Spleen (tissue), 11 donors: ENCODE measurements around the gene PSMD14. TPM values are rescaled to one million over a fixed set of nuclear protein-coding genes. Genes with fewer than 3 reads are reported as not detected.

ENCODE experiments used
- DNase-seq: peaks from one replicate; pipeline ENCODE4 v3.0.0-alpha.2; 2020
- H3K27ac ChIP-seq, 8 donors: fragments of 200-600 bp; sonication (generic) in 7 of 8; 1 replicate in 4 of 8; 2 replicates in 4 of 8; pipeline versions ENCODE4 v1.5.0 to v1.8.0; 2016 to 2021; ENCODE audit warnings: inconsistent platforms in 4 of 8, mild to moderate bottlenecking in 4 of 8, moderate library complexity in 1 of 8
- H3K27me3 ChIP-seq, 7 donors: fragments of 200-600 bp; sonication (generic) in 6 of 7; replicated peaks in 1 of 7; 1 replicate in 4 of 7; 2 replicates in 3 of 7; pipeline versions ENCODE4 v1.5.0 to v1.8.0; 2016 to 2021; ENCODE audit warnings: inconsistent platforms in 3 of 7, mild to moderate bottlenecking in 1 of 7
- H3K36me3 ChIP-seq, 6 donors: fragments of 200-600 bp; sonication (generic) in 5 of 6; 1 replicate in 4 of 6; 2 replicates in 2 of 6; pipeline versions ENCODE4 v1.5.0 to v1.8.0; 2016 to 2021; ENCODE audit warnings: inconsistent platforms in 2 of 6
- H3K4me1 ChIP-seq, 6 donors: fragments of 200-600 bp; sonication (generic) in 5 of 6; 1 replicate in 3 of 6; 2 replicates in 3 of 6; pipeline versions ENCODE4 v1.5.0 to v1.8.0; 2016 to 2021; ENCODE audit warnings: inconsistent platforms in 3 of 6
- H3K4me3 ChIP-seq, 8 donors: fragments of 200-600 bp; sonication (generic) in 7 of 8; 1 replicate in 4 of 8; 2 replicates in 4 of 8; pipeline versions ENCODE4 v1.5.0 to v1.8.0; 2016 to 2021; ENCODE audit warnings: inconsistent platforms in 4 of 8, mild to moderate bottlenecking in 4 of 8, moderate library complexity in 2 of 8
- H3K9me3 ChIP-seq, 8 donors: fragments of 200-600 bp; sonication (generic) in 7 of 8; 1 replicate in 4 of 8; 2 replicates in 4 of 8; pipeline versions ENCODE4 v1.5.0 to v1.8.0; 2016 to 2021; ENCODE audit warnings: inconsistent platforms in 4 of 8
- CTCF ChIP-seq, 11 experiments: fragments of 200-600 bp in 7 of 11; fragments of 450-650 bp in 4 of 11; sonication (generic) in 4 of 11; IDR thresholded peaks in 8 of 11; conservative IDR thresholded peaks in 3 of 11; 1 replicate in 7 of 11; 2 replicates in 4 of 11; pipeline versions ENCODE4 v1.4.0 to v1.8.0; 2016 to 2021; ENCODE audit warnings: antibody characterized with exemption in 11 of 11, inconsistent platforms in 4 of 11, mild to moderate bottlenecking in 1 of 11
- POLR2A ChIP-seq, 3 donors: fragments of 450-650 bp; IDR thresholded peaks; one replicate each; pipeline ENCODE4 v1.5.1; 2017; ENCODE audit warnings: antibody characterized with exemption in 3 of 3, mild to moderate bottlenecking in 1 of 3
- POLR2AphosphoS5 ChIP-seq, 3 donors: sonication (generic); formaldehyde crosslinking; IDR thresholded peaks; one replicate each; pipeline ENCODE4 v1.5.1; 2017; ENCODE audit warnings: antibody characterized with exemption in 3 of 3
- WGBS, 5 donors: extraction: QIAGEN DNeasy Blood & Tissue Kit in 3 of 5; methylation state at CpG; one replicate each; pipeline versions ENCODE4 v1.1.5 to v1.1.7; 2013 to 2018; 5-methylcytosine and 5-hydroxymethylcytosine counted together
- intact Hi-C: fragments of 100-400 bp; cut with DNase I; formaldehyde crosslinking; loops from one replicate; pipeline ENCODE4 v1.15.0; 2023; ENCODE audit warnings: low total_unique reads
- polyA plus RNA-seq, 3 donors: library from polyadenylated mRNA; stranded (reverse); fragments of 200-250 nt; gene quantifications; one replicate each; pipeline ENCODE4 v1.2.1, GENCODE V29; 2013
- total RNA-seq, 7 donors: library from RNA; depleted of rRNA in 3 of 7; stranded (reverse); fragments of >200 nt in 3 of 7; fragmentation: NEBNext Ultra II Directional in 4 of 7; extraction: Animal tissue kit (Norgen Biotek cat#: 25700) in 4 of 7; gene quantifications; one replicate each; pipeline versions ENCODE4 v1.1.0 to v1.2.1, GENCODE V29; 2016 to 2021
- donor health status: healthy with polysubstance abuse.
- donor health status: DM: no; HTN: no; CAD: no; lungs with moderate emphysema.
- donor health status: DM: no; HTN: no; CAD: no.
- donor health status: Bipolar disorder and iron deficiency.
- donor health status: healthy.
- donor health status: DM: no; HTN: no; CAD: no.
- donor health status: DM: yes; HTN: yes; CAD: no.

Gene PSMD14
- total and polyA plus RNA-seq, 10 donors = 23.5 to 47.7 (median 29.3) TPM

- H3K9me3 ChIP-seq = no peaks in the 10 kb centered on the region
- no peak overlapping the region for H3K4me3 ChIP-seq
- H3K27me3 ChIP-seq = peaks cover 10 to 100% (median 100%) of the 10 kb centered on the region in 7 donors
- no peak overlapping the region for H3K27ac ChIP-seq
- no peaks in the 10 kb centered on the region for H3K36me3 ChIP-seq
- intact Hi-C loops = no loop called here
- DNase-seq = no peak
- peaks cover 5 to 66% (median 42%) of the 10 kb centered on the region in 6 donors for H3K4me1 ChIP-seq
- WGBS, 5 donors = 8 to 29% (median 19%) methylated on average over 2 of the region's 2 CpGs
- no peak for TF ChIP-seq POLR2A (IDR thresholded peaks at IDR 0.05)
- TF ChIP-seq POLR2AphosphoS5 (IDR thresholded peaks at IDR 0.05) = no peak
- no peak for TF ChIP-seq CTCF (IDR thresholded peaks at IDR 0.05 in 8 of 11, conservative IDR thresholded peaks at IDR 0.05 in 3 of 11)
These were observed 113.5 kb downstream of the PSMD14 start for GRCh38 chr2:161421686-161422085.

GRCh38 chr2:161422816-161423403 lies 114.7 kb downstream of the PSMD14 start:
- Histone ChIP-seq H3K27ac (no peak overlapping the region), H3K4me3 (peak overlapping the region in 6 of 8 donors; percentile 19 to 65 (median 32)), H3K4me1 (peaks cover 0 to 66% (median 41%) of the 10 kb centered on the region in 6 donors), H3K36me3 (no peaks in the 10 kb centered on the region), H3K9me3 (no peaks in the 10 kb centered on the region), H3K27me3 (peaks cover 13 to 100% (median 100%) of the 10 kb centered on the region in 7 donors)
- TF ChIP-seq CTCF (IDR thresholded peaks at IDR 0.05 in 8 of 11, conservative IDR thresholded peaks at IDR 0.05 in 3 of 11) = no peak
- intact Hi-C loops = no loop called here
- WGBS, 5 donors = 9 to 25% (median 16%) methylated on average over 7 to 11 of the region's 11 CpGs
- no peak for DNase-seq

- H3K36me3 ChIP-seq = no peaks in the 10 kb centered on the region
- H3K4me1 ChIP-seq = peaks cover 0 to 60% (median 35%) of the 10 kb centered on the region in 6 donors
- H3K27me3 ChIP-seq = peaks cover 17 to 100% (median 100%) of the 10 kb centered on the region in 7 donors
- intact Hi-C loops = no loop called here
- TF ChIP-seq CTCF (IDR thresholded peaks at IDR 0.05 in 8 of 11, conservative IDR thresholded peaks at IDR 0.05 in 3 of 11) (no peak), POLR2AphosphoS5 (IDR thresholded peaks at IDR 0.05) (peak in 1 of 3 donors; percentile 34)
- peak overlapping the region in 7 of 8 donors; percentile 19 to 65 (median 29) for H3K4me3 ChIP-seq
- DNase-seq = no peak
- WGBS, 5 donors = 2 to 7% (median 5%) methylated on average over 58 to 125 of the region's 125 CpGs
- no peaks in the 10 kb centered on the region for H3K9me3 ChIP-seq
- no peak overlapping the region for H3K27ac ChIP-seq
These were observed 115.5 kb downstream of the PSMD14 start for GRCh38 chr2:161423421-161424393.

GRCh38 chr2:161424394-161424769 lies 116.2 kb downstream of the PSMD14 start:
- DNase-seq = no peak
- TF ChIP-seq POLR2A (IDR thresholded peaks at IDR 0.05) (no peak), CTCF (IDR thresholded peaks at IDR 0.05 in 8 of 11, conservative IDR thresholded peaks at IDR 0.05 in 3 of 11) (no peak), POLR2AphosphoS5 (IDR thresholded peaks at IDR 0.05) (no peak)
- 8 to 13% (median 12%) methylated on average over 9 of the region's 9 CpGs for WGBS, 5 donors
- Histone ChIP-seq H3K36me3 (no peaks in the 10 kb centered on the region), H3K4me3 (peak overlapping the region in 3 of 8 donors; percentile 29 to 65 (median 37)), H3K4me1 (peaks cover 0 to 54% (median 30%) of the 10 kb centered on the region in 6 donors), H3K27me3 (peaks cover 17 to 100% (median 99%) of the 10 kb centered on the region in 7 donors), H3K9me3 (no peaks in the 10 kb centered on the region), H3K27ac (no peak overlapping the region)
- intact Hi-C loops = no loop called here
